Stimulated activated naive CD8-positive, alpha-beta T cell treated with anti-CD3 and anti-CD28 coated beads, Interleukin-15, Interleukin-2, amounts not matched to agents 100 ng/mL and 50 ng/mL, for 24 hours (primary cell): ENCODE data around the gene SMURF1.

Experiments used
- H3K27ac Mint-ChIP-seq: one replicate; pipeline ENCODE4 v1.8.0; 2021; ENCODE audit warnings: mild to moderate bottlenecking, mixed read lengths
- H3K27me3 Mint-ChIP-seq: one replicate; pipeline ENCODE4 v1.8.0; 2021; ENCODE audit warnings: mixed read lengths
- H3K36me3 Mint-ChIP-seq: one replicate; pipeline ENCODE4 v1.8.0; 2021; ENCODE audit warnings: low read depth, mixed read lengths
- H3K4me1 Mint-ChIP-seq: one replicate; pipeline ENCODE4 v1.8.0; 2021; ENCODE audit warnings: low read depth, mixed read lengths
- H3K4me3 Mint-ChIP-seq: one replicate; pipeline ENCODE4 v1.8.0; 2021; ENCODE audit warnings: mild to moderate bottlenecking, mixed read lengths
- H3K9me3 Mint-ChIP-seq: one replicate; pipeline ENCODE4 v1.8.0; 2021; ENCODE audit warnings: mixed read lengths

Gene SMURF1

DNA sequence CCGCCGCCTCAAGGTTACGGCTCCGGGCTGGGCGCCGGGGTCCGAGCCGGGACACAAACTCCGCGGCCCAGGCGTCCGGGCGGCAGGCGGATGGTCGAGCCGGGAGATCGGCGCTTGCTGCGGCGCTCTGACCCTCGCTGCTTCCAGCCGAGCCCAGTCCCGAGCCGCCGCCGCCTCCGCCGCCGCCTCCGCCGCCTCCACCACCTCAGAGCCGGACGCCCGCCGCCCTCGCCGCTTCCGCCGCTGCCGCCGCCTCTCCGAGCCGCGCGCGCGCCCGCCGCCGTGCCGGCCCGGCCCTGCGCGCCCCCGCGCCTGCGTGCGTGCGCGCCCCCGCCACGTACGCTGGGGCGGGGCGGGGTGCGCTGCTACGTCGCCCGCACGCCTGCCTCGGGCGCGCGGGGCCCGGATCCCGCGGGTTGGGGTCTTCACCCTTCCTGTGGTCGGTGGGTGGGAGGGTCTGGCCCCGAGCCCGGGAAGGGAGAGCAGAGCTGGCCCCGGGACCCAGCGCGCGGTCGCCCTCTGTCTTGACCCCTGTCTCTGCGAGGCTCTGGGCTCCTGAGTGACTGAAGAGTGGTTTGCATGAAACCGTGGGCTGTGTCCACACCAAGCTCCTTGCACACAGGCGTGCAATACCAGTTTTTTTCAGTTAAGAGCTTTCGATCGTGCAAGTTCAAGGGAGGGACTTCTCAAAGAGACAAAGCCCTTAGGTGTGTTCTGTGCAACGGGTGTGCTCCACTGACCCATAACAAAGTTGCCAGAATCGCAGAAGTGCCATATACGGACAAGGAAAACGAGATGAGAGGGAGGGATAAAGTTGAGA lies at the start of gene SMURF1:
TSS of gene SMURF1 (minus strand) at position 256 of the 820 bp plus-strand sequence. CDS start 328 bp downstream, outside the sequence.
- H3K27me3 Mint-ChIP-seq = no peaks in the 10 kb centered on the region
- no peaks in the 10 kb centered on the region for H3K36me3 Mint-ChIP-seq
- H3K4me1 Mint-ChIP-seq = peaks cover 44% of the 10 kb centered on the region
- peak within 1 kb of the TSS; percentile 92 for H3K4me3 Mint-ChIP-seq
- peak within 1 kb of the TSS; percentile 92 for H3K27ac Mint-ChIP-seq
- H3K9me3 Mint-ChIP-seq = no peaks in the 10 kb centered on the region

GRCh38 chr7:99191869-99192596 lies 48.1 kb upstream of the SMURF1 start:
- H3K27ac Mint-ChIP-seq = no peak overlapping the region
- peaks cover 5% of the 10 kb centered on the region for H3K9me3 Mint-ChIP-seq
- no peaks in the 10 kb centered on the region for H3K4me1 Mint-ChIP-seq
- no peak overlapping the region for H3K4me3 Mint-ChIP-seq
- no peaks in the 10 kb centered on the region for H3K36me3 Mint-ChIP-seq
- peaks cover 5% of the 10 kb centered on the region for H3K27me3 Mint-ChIP-seq

GRCh38 chr7:99190359-99191009 lies 46.6 kb upstream of the SMURF1 start:
- Mint-ChIP-seq H3K9me3 (no peaks in the 10 kb centered on the region), H3K4me3 (no peak overlapping the region), H3K4me1 (no peaks in the 10 kb centered on the region), H3K36me3 (no peaks in the 10 kb centered on the region), H3K27me3 (peaks cover 5% of the 10 kb centered on the region), H3K27ac (no peak overlapping the region)

DNA sequence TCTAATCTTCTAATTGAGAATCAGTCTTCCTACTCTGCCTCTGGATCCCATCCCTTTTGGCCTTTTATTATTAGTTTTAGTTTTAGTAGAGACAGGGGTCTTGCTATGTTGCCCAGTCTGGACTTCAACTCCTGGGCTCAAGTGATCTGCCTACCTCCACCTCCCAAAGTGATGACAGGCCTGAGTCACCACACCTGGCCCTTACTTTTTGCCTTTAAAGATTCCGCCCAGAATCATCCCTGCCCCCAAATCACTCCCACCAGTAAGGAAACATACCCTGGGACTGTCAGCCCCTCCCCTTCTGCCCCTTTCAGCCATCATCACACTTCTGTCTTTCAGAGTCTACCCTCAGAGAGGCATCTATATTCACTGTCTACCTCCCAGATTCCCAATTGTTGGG lies 45.3 kb upstream of the SMURF1 start:
- Mint-ChIP-seq H3K4me1 (no peaks in the 10 kb centered on the region), H3K27ac (no peak overlapping the region), H3K9me3 (no peaks in the 10 kb centered on the region), H3K4me3 (no peak overlapping the region), H3K36me3 (no peaks in the 10 kb centered on the region), H3K27me3 (peaks cover 5% of the 10 kb centered on the region)

DNA sequence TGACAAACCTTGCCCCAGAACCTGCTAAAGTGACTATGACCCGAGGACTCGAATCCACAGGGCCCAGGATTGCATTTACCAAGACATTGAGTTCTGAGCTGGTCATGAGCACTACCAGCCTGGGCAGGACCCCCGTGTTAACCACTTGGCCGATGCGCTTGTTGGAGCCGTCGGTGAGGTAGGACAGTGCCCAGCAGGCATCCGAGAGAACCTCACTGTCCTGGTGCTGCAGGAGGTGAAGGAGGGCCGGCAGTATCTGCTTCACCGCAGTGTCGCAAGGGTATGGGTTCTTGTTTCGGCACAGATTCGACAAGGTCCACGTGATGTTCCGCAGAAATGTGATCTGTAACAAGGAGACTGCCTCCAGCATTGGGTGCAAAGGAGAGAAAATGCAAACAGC lies 44.3 kb upstream of the SMURF1 start:
- Mint-ChIP-seq H3K9me3 (no peaks in the 10 kb centered on the region), H3K36me3 (no peaks in the 10 kb centered on the region), H3K27ac (no peak overlapping the region), H3K27me3 (peaks cover 5% of the 10 kb centered on the region), H3K4me3 (no peak overlapping the region), H3K4me1 (no peaks in the 10 kb centered on the region)

DNA sequence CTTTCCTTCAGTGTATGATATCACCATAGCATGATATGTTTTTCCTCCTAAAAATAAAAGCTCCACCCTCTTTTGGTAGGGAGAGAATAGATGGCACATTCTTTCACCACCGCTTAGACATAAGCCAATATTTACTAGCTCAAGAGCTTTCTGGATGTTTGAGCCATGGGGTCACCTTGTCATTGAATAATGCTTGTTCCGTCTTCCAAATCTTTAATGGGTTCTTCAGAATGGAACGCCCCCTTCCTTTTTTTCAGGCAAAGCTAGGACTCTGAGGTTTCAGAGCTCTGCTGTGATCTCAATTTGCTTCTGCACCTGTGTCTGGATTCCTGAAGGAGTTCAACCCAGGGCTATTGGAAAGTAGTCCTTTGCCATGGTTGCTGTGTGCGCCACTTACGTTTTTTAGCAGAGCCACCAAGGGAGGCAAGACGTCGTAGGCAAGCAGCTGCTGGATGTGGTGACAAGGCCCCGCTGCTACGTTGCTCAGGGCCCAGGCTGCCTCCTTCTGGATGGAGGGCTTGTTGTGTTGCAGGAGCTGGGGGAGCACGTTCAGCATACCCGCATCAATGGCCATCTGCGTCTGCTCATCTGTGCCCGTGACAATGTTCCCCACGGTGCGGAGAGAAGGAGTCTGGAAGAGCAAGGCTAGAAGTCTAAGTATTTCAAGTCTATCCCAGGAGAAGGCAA lies 40.8 kb upstream of the SMURF1 start:
- Mint-ChIP-seq H3K4me1 (no peaks in the 10 kb centered on the region), H3K4me3 (no peak overlapping the region), H3K9me3 (no peaks in the 10 kb centered on the region), H3K27me3 (peaks cover 5% of the 10 kb centered on the region), H3K36me3 (no peaks in the 10 kb centered on the region), H3K27ac (no peak overlapping the region)

DNA sequence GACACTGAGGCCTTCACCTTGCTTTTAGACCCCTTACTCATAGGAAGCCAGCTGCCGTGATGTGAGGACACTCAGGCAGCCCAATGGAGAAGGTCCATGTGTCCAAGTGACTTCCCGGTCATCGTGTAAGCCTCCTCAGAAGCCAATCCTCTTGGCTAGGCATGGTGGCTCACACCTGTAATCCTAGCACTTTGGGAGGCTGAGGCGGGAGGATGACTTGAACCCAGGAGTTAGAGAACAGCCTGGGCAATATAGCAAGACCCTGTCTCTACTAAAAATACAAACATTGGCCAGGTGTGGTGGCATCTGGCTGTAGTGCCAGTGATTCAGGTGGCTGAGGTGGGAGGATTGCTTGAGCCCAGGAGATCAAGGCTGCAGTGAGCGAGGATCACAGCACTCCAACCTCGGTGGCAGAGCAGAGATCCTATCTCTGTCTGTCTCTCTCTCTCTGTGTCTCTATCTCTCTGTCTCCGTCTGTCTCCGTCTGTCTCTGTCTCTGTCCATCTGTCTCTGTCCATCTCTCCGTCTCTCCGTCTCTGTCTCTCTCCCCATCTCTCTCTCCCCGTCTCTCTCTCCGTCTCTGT lies 36.3 kb upstream of the SMURF1 start:
- peaks cover 3% of the 10 kb centered on the region for H3K27me3 Mint-ChIP-seq
- no peaks in the 10 kb centered on the region for H3K4me1 Mint-ChIP-seq
- H3K9me3 Mint-ChIP-seq = no peaks in the 10 kb centered on the region
- no peaks in the 10 kb centered on the region for H3K36me3 Mint-ChIP-seq
- H3K4me3 Mint-ChIP-seq = no peak overlapping the region
- H3K27ac Mint-ChIP-seq = no peak overlapping the region

DNA sequence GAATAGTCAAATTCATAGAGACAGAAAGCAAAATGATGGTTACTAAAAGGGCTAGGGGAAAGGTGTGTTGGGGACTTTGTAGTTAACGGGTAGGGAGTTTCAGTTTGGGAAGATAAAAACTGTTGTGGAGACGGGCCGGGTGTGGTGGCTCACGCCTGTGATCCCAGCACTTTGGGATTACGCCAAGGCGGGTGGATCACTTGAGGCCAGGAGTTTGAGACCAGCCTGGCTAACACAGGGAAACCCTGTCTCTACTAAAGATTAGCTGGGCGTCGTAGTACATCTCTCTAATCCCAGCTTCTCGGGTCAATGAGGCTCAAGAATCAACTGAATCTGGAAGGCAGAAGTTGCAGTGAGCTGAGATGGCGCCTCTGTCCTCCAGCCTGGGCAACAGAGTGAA lies 33.3 kb upstream of the SMURF1 start:
- no peaks in the 10 kb centered on the region for H3K9me3 Mint-ChIP-seq
- H3K36me3 Mint-ChIP-seq = no peaks in the 10 kb centered on the region
- H3K27ac Mint-ChIP-seq = no peak overlapping the region
- peaks cover 6% of the 10 kb centered on the region for H3K27me3 Mint-ChIP-seq
- H3K4me3 Mint-ChIP-seq = no peak overlapping the region
- no peaks in the 10 kb centered on the region for H3K4me1 Mint-ChIP-seq

DNA sequence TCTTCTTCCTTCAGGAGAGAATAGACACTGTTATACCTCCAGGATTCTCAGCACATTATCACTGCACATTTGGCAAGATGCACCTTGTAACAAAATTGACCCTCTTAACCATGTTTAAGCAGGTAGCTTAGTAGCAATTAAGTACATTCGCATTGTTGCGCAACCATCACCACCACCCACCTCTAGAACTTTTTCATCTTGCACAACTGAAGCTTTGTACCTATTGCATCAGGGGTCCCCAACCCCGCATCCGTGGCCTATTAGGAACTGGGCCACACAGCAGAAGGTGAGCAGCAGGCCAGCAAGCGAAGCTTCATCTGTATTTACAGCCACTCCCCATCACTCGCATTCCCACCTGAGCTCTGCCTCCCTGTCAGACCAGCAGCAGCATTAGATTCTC lies 29.9 kb upstream of the SMURF1 start:
- Mint-ChIP-seq H3K27me3 (peaks cover 10% of the 10 kb centered on the region), H3K36me3 (no peaks in the 10 kb centered on the region), H3K4me1 (no peaks in the 10 kb centered on the region), H3K9me3 (no peaks in the 10 kb centered on the region), H3K4me3 (no peak overlapping the region), H3K27ac (no peak overlapping the region)

DNA sequence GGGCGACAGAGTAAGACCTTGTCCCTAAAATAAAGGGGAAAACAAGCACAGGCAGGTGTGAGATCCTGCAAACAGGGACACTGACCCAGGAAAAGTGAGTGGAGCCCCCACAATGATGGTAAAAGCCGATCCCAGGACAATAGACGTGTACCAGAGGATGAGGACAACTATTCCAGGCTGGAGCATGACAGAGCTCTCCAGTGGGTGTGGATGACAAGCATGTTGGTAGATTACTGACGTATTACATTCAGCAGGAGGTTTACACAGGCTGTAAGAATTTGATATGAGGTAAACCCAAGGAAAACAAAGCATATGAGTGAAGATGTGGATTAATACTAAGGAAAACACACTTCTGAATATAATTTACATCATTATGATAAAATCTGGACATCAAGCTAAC lies 27.8 kb upstream of the SMURF1 start:
- Mint-ChIP-seq H3K4me3 (no peak overlapping the region), H3K4me1 (no peaks in the 10 kb centered on the region), H3K9me3 (no peaks in the 10 kb centered on the region), H3K27ac (no peak overlapping the region), H3K36me3 (no peaks in the 10 kb centered on the region), H3K27me3 (peaks cover 7% of the 10 kb centered on the region)

GRCh38 chr7:99170730-99171074 lies 26.8 kb upstream of the SMURF1 start:
- no peak overlapping the region for H3K4me3 Mint-ChIP-seq
- no peak overlapping the region for H3K27ac Mint-ChIP-seq
- H3K4me1 Mint-ChIP-seq = no peaks in the 10 kb centered on the region
- H3K36me3 Mint-ChIP-seq = no peaks in the 10 kb centered on the region
- H3K9me3 Mint-ChIP-seq = no peaks in the 10 kb centered on the region
- peaks cover 7% of the 10 kb centered on the region for H3K27me3 Mint-ChIP-seq

- Mint-ChIP-seq H3K4me3 (no peak overlapping the region), H3K36me3 (no peaks in the 10 kb centered on the region), H3K9me3 (no peaks in the 10 kb centered on the region), H3K27ac (no peak overlapping the region), H3K4me1 (no peaks in the 10 kb centered on the region), H3K27me3 (peaks cover 7% of the 10 kb centered on the region)
Observed at GRCh38 chr7:99170065-99170729, 26.3 kb upstream of the SMURF1 start.

GRCh38 chr7:99167072-99167471 lies 23.2 kb upstream of the SMURF1 start:
- no peaks in the 10 kb centered on the region for H3K36me3 Mint-ChIP-seq
- H3K4me1 Mint-ChIP-seq = no peaks in the 10 kb centered on the region
- peaks cover 4% of the 10 kb centered on the region for H3K27me3 Mint-ChIP-seq
- no peaks in the 10 kb centered on the region for H3K9me3 Mint-ChIP-seq
- no peak overlapping the region for H3K27ac Mint-ChIP-seq
- no peak overlapping the region for H3K4me3 Mint-ChIP-seq

GRCh38 chr7:99165816-99166215 lies 21.9 kb upstream of the SMURF1 start:
- Mint-ChIP-seq H3K4me1 (no peaks in the 10 kb centered on the region), H3K27me3 (peaks cover 4% of the 10 kb centered on the region), H3K4me3 (no peak overlapping the region), H3K9me3 (no peaks in the 10 kb centered on the region), H3K36me3 (no peaks in the 10 kb centered on the region), H3K27ac (no peak overlapping the region)
